SIG-M5 treated with dmso at 0.1 percent for 504 hours (cell line): Measurements from ENCODE around the gene BTBD8.
"Not testable (repeated sequence)": the region's sequence is repeated elsewhere in the genome, so short reads cannot be mapped to it uniquely, and the experiment has no call there.

Experiments used
- DNase-seq: peaks from one replicate; lab custom pipeline; 2025; ENCODE audit not compliant: unreplicated experiment; lab: John Stamatoyannopoulos, UW

BTBD8 gene

DNA sequence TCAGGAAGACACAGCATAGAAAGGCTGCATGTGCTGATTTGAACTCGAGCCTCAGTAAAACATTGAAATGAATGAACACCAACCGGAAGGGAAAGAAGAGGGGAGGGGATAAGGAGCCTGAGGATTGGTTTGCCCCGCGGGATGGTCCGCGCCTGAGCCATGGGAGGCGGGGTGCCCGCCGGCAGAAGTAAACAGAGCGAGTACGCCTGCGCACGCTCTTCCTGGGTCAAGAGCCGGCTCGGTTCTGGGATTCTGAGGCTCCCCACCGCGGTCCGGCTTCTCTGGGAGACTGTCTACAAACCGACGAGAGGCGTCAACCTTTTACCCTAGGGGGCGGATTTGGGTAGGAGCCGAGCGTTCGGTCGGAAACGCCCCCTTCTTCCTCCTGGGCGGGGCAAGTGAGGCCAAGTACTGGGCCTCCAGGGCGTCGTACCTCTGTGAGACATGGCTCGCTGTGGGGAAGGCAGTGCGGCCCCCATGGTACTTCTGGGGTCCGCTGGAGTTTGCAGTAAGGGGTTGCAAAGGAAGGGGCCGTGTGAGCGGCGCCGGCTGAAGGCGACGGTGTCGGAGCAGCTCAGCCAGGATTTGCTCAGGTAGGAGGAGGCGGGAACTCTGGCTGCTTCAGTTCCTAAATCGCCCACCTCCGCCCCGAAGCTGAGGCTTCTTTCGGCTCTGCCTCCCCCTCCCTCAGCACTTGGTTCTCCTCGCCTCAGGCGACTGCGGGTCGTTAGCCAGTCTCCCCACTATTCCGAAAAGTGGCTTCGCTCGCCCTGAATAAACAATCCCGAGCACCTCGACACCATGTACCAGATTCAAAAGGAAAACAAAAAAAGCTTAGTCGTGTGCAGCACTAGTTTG lies at the start of gene BTBD8:
Gene BTBD8 (plus strand): TSS at position 218 of the 858 bp plus-strand sequence. CDS start 227 bp downstream, at position 445.
- peak; percentile 55 for DNase-seq

DNA sequence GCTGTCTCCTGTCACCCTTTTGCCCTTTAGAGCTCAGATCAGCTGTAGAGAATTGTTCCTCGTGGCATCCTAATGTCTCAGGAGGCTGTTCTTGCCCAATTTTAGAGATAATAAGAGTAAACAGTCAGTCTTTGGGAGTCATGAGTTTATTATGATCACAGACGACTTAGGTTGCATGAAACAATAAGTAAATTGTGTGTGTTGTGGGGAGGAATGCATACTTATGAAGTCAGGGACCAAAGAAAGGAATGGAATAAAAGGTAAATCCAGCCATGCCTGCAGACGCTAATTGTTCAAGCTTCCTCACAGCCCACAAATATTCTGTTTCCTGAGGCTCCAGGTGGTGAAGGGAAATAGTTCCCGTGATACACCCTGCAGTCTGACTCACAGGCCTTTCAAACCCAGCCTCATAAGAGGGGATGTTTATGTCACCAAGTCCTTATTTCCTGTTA lies 49.5 kb upstream of the BTBD8 start:
- peak; percentile 13 for DNase-seq

DNA sequence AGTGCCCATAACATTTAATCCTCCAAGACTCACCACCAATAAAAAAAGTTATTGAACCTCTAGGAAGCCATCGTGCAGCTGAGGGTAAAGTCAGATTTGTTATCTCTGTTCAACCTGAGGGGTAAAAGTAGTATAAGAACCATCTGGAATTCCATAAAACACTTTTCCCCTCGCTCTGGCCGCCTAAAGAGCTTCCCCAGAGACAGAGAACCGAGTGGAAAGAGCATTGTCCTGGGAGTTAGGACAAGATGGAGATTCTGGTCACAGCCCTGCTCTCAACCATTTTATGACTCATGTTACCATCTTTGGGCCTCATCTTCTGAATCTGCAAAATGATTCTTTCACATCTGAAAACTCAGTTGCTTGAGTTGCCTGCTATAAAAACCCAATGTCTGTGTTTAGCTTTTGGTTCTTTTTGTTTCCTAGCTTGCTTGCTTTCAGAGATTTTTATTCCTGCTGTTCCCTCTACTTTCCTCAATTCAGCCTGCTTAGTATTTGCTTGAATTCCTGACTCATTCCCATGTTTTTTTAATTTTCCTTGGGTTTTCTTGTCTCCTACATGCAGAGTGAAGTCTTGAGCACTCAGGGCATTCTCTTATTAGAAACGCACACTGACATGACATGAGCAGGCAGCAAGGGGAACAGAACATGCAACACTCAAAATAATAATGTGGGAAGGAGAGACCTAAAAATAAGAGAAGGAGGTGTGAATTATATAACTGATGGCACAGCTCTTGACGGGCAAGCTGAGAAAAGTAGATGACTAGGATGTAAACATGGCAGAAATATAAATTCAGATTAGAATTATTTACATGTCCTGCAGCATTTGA lies 48.6 kb upstream of the BTBD8 start:
- DNase-seq, result no peak

DNA sequence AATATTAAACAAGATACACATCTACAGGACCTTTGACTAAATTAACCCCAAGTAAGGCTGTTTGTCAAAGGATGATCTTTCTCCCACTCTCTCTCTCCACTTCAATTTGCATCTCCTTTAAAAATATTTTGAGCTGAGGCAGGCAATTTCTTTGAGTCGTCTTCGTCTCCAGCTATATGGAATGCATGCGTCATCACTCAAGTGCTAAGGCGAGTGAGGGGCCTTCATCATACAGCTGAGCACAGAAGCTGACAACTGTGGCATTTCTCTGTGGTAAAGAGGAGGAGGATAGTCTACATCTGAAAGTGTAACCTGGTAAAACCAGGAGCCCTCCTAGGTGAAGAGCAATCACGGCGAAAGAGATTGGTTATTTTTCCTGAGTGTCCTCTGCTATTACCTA lies 42.7 kb upstream of the BTBD8 start:
- DNase-seq, result no peak

DNA sequence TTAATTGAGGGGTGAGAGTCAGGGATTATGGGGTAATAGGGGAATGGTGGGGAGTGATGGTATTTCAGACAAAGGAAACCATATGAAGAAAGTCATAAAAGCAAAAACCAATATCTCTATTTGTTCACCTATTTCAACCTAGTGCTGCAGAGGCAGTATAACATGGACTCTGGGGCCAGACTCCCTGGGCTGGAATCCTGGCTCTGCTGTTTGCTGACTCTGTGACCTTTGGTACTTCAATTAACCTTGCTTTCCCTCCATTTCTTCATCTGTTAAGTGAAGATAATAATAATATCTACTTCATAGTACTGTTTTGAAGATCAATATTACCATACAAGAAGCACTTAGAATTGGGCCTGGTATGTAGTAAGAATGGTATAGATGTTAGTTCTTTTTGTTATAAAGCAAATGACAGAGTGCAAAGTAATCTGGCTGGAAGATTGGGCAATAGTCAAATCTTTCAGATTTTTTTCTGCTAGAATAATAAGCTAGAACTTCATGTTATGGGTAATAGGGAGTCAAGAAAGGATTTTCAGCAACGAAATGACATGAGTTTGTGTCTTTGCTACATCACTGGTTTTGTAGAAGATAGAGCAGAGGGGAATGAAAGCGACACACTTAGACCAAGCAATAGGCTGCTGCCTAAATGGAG lies 41.3 kb upstream of the BTBD8 start:
- no peak for DNase-seq

DNA sequence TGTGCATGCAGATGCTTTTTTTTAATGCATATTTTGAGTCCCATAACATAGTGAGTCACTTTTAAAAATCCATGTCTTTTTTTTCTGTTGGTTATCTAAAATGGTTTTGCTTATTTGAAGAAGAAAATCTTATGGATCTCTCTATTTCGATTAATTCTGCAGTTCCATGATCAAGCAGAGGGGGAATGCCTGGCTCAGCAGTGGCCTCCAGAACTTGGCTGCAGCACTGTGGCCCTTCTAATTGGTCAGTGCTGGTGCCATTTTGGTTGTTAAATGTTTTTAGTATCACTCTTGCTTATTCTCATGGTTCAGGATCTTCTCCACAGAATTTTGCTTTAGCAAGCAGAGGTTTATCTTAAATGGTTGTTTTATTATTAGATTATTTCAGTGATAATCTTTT lies 39.2 kb upstream of the BTBD8 start:
- DNase-seq, result no peak

DNA sequence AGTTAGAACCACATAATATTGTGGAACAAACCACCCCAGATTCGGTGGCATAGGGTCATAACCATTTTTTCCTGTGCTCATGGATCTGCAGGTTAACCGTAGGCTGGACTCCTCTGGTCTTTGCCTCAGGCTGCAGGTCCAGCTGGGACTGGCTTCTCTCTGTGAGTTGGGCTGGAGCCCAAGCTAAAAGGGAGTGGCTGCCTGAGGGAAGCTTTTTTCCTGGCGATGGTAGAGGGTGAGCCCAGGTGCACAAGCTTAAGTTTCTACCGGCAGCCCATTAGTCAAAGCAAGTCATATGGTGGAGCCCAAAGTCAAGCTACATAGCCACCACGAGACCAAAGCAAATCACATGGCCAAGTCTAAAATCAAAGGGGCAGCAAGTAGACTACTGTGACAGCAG lies 36.5 kb upstream of the BTBD8 start:
- DNase-seq, result no peak

DNA sequence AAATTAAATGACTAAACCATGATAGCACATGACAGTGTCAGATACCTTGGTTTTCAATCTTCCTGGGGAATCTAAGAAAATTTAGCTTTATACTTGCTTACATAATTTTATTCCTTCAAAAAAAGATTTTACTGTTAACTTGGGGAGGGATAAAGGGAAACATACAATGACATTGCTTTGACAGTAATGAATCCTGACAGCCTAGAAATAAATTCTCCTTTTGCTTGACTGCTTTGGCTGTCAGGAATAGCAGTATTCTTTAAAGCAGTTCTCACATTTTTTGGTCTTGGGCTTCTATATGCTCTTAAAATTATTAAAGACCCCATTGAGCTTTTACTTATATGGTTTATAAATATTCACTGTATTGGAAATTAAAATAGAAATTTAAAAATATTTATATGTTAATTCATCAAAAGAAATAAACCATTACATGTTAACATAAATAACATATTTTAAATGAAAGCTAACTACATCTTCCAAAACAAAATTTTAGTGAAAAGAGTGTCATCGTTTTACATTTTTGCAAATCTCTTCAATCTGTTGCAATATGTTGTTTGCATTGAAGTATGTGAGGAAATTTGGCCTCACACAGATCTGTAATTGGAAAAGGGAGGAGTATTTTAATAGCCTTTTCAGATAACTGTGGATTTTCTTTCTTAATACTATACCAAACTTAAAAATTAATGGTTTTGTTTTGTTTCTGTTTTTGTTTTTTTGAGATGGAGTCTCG lies 34.2 kb upstream of the BTBD8 start:
- DNase-seq, result no peak

DNA sequence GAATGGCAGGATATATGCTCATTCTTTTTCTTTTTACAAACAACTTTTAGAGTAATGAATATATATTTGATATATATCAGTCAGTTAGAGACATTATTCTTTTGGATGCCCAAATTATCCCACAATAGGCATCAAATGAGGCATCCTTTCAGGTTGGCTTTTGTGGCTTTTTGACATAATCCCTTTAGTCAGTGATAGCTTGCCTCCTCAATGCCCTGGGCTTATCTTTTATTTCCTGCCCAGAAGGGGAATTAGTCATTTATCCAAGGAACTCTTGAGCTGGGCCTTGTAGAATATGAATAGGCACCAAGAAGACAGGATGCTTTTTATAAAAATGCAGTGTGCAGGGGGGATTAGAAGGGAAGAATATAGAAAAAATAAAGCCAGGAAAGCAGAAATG lies 28.2 kb upstream of the BTBD8 start:
- DNase-seq, result no peak

DNA sequence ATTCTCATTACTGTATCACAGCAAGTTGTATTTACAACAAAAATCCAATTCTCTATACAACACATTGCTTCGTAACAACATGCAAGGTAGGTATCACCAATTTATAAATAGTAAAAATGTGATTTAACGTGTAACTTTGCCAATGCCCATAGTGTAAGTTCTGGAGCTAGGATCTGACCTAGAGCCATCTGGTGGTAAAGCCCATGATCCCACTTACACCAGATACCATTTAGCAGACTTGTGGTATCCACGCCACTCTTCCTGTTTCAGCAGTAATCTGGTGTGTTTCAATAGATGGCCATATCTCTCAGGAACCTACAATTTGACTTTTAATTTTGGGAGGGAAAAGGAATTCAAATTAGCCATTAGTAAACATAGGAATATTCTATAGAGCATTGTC lies 15.1 kb upstream of the BTBD8 start:
- peak; percentile 1 for DNase-seq

DNA sequence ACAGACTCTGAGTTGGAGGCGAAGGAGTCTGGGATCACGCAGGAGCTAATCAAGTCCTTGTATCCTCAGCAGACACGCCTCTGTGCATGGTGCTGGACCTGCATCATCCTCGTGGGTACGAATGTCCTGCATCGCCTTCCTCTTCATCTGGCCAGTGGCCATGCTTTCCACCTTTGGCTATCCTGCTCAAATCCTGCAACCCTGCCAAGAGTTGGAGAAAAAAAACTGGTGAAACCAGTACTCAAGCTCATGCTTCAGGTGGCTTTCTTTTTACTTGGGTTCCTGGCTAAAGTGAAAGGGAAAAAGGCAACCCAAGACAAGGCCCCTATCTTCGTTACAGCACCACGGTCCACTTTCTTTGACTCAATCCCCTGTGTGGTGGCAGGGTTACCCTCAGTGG lies 13.8 kb upstream of the BTBD8 start:
- no peak for DNase-seq

DNA sequence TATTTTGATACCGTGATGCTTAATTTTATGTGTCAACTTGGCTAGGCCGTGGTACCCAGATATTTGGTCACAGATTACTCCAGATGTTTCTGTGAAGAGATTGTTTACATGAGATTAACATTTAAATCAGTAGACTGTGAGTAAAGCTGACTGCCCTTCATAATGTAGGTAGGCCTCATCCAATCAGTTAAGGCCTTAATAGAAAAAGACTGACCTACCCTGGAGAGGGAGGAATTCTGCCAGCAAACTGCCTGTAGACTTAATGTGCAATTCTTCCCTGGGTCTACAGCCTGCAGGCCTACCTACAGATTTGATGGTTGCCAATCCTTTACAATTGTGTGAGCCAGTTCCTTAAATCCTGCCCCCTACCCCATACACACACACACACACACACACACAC lies 9.3 kb upstream of the BTBD8 start:
- no peak for DNase-seq

DNA sequence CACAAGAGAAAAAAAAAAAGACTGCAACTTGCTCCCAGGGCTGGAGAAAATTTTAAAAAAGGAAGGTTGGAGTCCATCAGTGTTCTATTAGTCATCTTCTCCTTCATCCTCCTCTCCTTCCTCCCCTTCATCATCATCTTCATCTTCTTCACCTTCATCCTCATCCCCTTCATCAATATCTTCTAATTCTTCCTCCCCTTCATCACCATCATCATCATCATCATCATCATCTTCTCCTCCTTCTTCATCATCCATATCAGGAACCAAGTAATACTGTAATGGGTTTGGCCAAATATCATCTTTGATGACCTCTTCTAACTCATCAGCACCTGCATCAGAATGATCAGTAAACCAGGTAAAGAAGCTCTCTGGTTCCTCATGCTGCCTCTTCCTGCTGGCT lies 5.7 kb upstream of the BTBD8 start:
- DNase-seq, result not testable (repeated sequence)

DNA sequence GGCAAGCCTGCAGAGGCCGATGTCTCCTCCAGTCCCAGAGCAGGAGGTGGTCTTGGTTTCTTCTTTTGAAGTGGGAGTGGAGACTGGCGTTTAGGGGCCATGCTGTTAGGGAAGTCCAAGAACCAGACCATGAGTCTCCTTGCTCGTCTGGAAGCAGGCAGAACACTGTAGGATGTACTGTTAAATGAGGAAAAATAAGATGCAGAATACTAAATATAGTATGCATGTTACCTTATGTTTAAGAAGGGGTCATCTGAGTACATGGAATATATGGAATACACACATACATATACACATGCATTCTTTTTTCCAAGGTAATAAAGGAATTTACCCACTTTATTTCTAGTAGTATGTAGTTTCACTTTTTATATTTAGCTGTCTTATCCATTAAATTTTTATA lies 4.8 kb upstream of the BTBD8 start, which contains the start of gene SETSIP:
Gene SETSIP (minus strand): TSS at position 101 of the 400 bp plus-strand sequence. CDS start 0 bp downstream, at position 101.
- no peak for DNase-seq

DNA sequence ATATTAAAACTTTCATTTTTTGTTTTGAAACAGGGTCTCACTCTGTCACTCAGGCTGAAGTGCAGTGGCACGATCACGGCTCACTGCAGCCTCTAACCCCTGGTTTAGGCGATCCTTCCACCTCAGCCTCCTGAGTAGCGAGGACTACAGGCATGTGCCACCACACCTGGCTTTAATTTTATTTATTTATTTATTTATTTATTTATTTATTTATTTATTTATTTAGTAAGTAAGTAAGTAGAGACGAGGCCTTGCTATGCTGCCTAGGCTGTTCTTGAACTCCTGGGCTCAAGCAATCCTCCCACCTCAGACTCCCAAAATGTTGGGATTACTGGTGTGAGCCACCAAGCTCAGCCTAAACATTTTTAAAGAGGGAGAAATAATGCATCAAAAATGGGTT lies 3.8 kb upstream of the BTBD8 start:
- no peak for DNase-seq

DNA sequence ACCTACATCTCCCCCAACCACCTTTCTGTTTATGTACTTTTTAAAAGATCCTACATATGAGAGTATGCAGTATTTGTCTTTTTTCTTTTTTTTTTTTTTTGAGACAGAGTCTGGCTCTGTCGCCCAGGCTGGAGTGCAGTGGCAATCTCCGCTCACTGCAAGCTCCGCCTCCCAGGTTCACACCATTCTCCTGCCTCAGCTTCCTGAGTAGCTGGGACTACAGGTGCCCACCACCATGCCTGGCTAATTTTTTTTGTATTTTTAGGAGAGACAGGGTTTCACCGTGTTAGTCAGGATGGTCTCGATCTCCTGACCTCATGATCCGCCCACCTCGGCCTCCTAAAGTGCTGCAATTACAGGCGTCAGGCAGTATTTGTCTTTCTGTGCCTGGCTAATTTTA lies 2.1 kb upstream of the BTBD8 start:
- DNase-seq, result not testable (repeated sequence)

DNA sequence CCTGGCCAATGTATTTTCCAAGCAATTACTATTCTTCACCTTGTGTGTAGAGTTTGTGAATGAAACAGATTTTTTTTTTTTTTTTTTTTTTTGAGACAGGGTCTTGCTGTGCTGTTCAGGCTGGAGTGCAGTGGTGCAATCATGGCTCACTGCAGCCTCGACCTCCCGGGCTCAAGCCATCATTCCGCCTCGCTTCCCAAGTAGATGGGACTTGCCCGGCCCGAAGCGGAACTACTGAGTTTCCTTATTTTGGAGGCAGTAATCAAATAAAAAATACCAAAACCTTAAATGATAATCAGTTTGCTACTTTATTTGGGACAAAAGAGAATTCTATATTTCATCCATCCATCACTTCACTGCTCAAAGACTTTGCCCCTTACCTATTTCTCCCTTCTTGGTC lies 704 bp upstream of the BTBD8 start:
- DNase-seq, result no peak

DNA sequence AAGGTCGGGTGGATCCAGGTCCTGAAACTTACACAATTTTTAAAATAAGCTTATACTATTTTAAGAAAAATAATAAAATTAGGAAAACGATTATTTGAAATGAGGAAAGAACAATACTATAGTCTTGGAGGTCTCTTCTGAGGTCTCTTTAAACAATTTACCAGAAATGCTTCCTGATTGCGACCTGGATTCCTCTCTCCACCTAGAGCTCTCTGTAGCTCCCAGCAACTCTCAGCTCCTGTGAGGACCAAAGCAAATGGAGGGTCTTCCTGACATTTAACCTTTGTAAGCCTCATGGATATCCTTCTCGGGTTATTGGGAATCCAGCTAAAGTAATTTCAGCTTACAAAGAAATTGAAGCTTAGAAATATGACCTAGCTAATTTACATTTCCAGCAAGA lies 886 bp downstream of the BTBD8 start:
- DNase-seq, result no peak

DNA sequence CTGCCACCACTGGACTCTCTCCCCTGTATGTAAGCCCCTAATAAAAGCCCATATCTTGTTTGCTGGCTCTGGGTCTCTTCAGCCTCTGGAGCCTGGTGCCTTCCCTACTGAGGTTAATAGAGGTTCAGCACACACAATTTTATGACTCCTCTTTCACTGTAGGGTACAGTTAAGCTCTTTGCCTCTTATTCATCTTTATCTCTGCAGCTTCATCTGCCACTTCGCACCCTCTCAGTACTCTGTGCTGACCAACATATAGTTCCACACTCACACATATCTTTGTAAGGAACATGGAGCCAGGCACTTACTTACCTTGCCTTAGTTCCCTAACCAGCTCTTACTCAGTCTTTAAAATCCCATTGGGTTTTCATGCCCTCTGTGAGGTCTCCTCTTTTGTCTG lies 4.5 kb downstream of the BTBD8 start:
- no peak for DNase-seq

DNA sequence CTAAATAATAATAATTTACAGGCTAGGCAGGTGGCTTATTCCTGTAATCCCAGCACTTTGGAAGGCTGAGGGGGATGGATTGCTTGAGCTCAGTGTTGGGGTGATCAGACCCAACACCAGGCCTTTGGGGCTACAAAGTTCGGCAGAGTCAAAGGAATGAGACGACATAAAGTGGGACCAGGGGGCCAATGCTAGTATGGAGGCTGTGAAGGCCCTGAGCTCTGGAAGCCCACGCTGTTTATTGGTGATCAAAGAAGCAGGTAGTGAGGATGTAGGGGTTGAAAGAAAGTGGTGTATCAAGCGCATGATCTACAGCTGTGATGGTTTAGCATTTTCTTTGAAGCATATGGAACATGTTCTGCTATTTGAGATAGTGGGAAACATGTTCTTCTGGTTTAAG lies 5.6 kb downstream of the BTBD8 start:
- DNase-seq, result no peak

DNA sequence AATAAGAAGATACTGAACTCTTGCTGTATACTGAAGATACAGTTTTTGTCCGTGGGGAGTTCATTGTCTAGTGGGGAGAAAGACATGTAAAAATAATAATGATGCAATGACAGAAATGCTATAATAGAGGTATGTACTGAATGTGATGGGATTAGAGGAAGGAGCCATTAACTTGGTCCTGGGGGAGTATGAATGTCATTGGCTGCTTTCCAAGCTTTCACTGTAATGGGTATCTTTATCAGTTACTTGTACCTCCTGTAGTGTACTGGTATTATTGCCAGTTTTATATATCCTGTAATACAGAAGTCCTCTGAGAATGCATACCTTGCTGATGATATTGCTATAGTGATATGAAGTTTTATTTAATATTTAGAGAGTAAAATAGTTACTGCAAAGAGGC lies 7.4 kb downstream of the BTBD8 start:
- DNase-seq, result no peak
